Lung microvascular endothelial cell (primary cell): Measurements from ENCODE around the gene P3R3URF. TPM values are rescaled to one million over a fixed set of nuclear protein-coding genes. Genes with fewer than 3 reads are reported as not detected.

ENCODE experiments used
- DNase-seq, 2 donors: peaks; one replicate each; pipeline versions ENCODE4 v3.0.0 to v3.0.0-alpha.2; 2010; ENCODE audit warnings: low read depth in 2 of 2
- total RNA-seq: library from RNA; depleted of rRNA; stranded (reverse); fragments of >200 nt; gene quantifications from 2 replicates; pipeline ENCODE4 v1.2.1, GENCODE V29; 2014

P3R3URF gene
- total RNA-seq, 1 donor from 2014 or later: not detected

- no peak for DNase-seq
Measured at GRCh38 chr1:46174448-46175231, 1.6 kb downstream of the P3R3URF start, which contains the start of gene TSPAN1. Gene TSPAN1, plus strand, starts transcription at chr1:46175087. Its CDS starts 6,021 bp downstream, at chr1:46181108.

GRCh38 chr1:46173361-46173856 is 2.9 kb downstream of the P3R3URF start:
- DNase-seq: peak in 1 of 2 donors; percentile 16

DNA sequence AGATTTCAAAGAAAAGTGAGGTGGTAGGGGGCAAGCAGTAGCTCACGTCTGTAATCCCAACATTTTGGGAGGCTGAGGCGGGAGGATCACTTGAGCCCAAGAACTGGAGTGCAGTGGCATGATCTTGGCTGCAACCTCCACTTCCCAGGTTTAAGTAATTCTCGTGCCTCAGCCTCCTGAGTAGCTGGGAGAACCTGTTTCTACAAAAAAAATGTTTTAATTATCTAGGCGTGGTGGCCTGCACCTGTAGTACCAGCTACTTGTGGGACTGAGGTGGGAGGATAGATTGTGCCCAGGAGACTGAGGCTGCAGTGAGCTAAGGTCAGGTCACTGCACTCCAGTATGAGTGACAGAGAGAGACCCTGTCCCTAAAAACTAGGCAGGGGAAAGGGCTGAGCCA is 4.0 kb downstream of the P3R3URF start:
- DNase-seq: no peak

GRCh38 chr1:46171871-46172270 is 4.4 kb downstream of the P3R3URF start:
- DNase-seq: no peak

DNA sequence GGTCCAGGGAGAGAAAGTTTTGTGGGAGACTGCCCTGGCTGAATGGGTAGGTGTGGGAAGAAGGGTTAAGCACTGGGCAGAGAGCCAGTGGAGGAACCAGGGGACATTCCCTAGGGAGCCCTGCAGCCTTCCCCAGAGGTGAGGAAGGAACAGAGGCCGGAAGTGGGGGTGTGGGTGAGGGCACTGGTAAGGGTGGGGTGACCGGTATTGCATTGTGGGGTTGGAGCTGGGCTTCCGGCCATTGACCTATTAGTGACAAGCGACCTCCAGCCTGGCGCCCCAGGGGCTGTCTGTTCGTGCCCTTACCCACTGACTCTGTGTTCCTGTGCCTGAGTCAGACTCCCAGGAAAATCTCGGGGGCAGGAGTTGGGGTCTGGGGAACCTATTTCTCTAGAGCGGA is 4.9 kb downstream of the P3R3URF start:
- DNase-seq: peak in 1 of 2 donors; percentile 16

GRCh38 chr1:46169811-46170454 is 6.4 kb downstream of the P3R3URF start:
- DNase-seq: no peak

- no peak for DNase-seq
Measured at GRCh38 chr1:46168477-46168876, 7.8 kb downstream of the P3R3URF start.

GRCh38 chr1:46166521-46167462 is 9.5 kb downstream of the P3R3URF start:
- DNase-seq: peak; percentile 47 to 83

DNA sequence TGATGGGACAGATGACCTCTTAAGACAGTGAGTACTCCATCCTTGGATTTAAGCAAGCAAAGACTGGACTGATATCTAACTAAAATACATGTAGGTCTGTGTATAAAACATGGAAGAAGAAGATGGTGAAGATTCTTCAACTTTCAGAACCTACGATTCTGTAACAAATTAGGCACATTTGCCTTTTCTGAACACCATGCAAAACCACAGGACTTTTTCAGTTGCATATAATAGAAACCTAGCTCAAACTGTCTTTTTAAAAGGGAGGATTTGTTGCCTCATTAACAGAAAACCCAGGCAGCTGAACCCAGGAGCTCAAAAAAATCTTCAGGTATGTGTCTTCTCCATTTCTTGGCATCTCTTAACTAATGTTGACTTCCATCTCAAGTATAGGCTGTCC is 16.1 kb downstream of the P3R3URF start:
- DNase-seq: no peak

GRCh38 chr1:46159516-46159915 is 16.8 kb downstream of the P3R3URF start:
- no peak for DNase-seq

DNA sequence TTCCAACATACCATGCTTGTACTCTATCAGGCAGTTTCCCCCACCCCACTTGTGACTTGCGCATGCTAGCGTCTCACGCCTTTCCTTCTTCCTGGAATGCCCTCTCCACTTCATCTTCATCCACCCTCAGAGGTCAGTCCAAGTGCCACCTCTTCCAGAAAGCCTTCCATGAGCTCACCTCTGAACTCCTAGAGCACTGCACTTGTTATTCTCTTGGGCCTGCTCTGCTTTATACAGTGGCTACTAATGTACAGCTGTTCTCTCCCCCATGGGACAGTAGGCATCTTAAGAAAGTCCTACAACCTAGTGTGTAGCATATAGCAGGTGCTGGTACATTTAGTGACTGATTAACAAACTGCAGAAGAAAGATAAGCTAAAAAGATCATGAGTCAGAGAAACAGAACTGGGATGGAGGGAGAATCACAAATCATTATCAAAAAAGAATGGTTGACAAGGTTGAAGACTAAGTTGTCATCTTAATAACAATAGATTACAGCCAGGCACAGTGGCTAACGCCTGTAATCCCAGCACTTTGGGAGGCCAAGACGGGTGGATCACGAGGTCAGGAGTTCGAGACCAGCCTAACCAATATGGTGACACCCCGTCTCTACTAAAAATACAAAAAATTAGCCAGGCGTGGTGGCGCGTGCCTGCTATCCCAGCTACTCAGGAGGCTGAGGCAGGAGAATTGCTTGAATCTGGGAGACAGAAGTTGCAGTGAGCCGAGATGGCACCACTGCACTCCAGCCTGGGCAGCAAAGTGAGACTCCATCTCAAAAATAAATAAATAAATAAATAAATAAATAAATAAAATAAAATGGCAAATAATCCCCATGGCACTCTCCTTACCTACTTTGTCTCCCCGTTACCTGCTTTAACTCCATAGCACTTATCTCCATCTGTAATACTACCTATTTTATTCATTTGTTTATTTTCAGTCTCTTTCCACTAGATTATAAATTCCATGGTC is 17.7 kb downstream of the P3R3URF start:
- no peak for DNase-seq

DNA sequence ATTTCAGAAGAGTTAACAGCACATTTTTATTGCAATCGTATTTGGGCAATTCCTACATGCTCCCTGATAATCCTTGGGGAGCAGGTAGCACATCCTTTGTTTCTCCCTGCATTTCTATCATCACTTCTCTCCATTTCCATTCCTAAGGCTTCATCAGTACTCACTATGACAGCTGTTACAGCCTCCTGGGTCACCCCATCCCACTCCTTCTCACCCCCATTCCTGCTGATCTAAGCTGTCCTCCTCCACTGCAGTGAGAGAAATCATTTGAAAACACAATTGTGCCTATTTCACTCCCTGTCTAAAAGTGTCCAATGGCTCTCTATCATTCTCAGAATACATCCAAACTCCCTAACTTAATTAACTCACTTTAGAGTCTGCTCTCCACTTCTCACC is 18.4 kb downstream of the P3R3URF start:
- DNase-seq: no peak

DNA sequence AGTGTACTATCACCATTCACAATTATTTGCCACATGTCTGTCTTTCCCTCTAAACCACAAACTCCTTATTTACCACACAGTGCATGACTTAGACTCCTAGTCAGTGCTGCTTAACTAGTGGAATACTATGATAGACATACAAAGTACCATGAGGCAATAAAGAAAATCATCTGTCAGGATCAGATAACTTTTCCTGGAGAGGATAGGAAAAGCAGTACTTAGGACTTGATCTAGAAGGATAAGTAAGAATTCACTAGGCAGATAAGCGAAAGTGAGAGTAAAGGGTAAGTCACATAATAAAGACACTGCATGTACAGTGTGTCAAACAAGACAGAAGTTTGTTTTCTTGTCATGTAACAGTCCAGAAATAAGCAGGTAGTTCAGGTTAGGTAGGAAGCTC is 22.6 kb downstream of the P3R3URF start:
- DNase-seq: no peak

GRCh38 chr1:46153228-46153627 is 23.1 kb downstream of the P3R3URF start:
- no peak for DNase-seq

GRCh38 chr1:46152016-46152415 is 24.3 kb downstream of the P3R3URF start:
- no peak for DNase-seq

DNA sequence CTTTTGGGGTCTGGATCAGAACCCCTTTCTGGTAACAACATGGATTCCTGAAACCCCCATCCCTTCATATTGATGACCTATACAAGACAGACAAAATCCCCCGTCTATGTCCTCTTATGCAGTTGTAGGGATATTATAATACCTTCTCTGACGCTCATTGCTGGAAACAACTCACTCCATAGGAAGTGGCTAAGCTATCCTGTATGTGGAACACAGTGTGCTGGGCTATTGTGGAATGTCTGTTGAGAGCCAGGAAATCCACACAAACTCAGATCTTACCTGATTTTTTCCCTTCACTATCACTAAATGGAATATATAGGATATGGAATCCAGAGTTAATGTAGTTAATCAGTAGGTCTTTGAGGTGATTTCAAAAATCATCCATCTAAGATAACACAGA is 26.2 kb downstream of the P3R3URF start:
- peak; percentile 69 to 86 for DNase-seq

- no peak for DNase-seq
Measured at GRCh38 chr1:46148318-46148717, 28.0 kb downstream of the P3R3URF start.

DNA sequence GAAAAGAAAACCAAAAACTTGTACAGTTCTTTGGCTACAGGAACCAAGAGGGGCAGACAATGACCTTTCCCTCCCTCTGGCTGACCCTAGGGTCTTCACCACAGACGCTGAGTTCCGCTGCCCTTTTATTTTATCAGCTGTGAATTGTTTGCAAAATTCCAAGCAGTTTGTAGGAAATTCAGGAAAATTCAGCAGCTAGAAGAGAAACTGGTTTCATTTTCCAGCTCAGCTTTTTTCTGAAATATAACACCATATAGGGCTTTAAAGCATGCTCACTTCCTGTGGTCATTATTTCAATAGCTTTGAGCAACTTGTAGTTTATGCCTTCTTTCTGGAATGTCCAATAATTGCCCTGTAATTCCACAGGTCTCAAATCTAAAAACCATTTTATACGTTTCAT is 38.4 kb downstream of the P3R3URF start:
- DNase-seq: peak; percentile 68 to 80

DNA sequence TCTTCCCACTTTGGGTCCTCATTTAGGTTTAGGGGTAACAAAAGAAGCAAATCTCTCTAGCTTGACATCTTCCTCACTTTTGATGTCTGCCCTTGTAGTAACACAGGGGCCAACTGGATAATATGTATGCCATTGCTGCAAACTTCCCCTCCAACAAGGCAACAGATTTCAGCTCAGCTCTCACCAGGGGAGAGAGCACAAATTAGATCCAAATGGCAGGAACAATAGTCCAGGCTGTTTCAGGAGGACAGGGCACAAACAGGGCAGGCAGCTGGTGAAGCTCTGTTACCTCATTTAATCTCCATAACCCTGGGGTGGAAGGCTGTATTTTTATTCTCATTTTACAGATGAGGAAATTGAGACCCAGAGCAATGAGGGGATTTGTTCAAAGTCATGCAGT is 39.6 kb downstream of the P3R3URF start:
- no peak for DNase-seq

DNA sequence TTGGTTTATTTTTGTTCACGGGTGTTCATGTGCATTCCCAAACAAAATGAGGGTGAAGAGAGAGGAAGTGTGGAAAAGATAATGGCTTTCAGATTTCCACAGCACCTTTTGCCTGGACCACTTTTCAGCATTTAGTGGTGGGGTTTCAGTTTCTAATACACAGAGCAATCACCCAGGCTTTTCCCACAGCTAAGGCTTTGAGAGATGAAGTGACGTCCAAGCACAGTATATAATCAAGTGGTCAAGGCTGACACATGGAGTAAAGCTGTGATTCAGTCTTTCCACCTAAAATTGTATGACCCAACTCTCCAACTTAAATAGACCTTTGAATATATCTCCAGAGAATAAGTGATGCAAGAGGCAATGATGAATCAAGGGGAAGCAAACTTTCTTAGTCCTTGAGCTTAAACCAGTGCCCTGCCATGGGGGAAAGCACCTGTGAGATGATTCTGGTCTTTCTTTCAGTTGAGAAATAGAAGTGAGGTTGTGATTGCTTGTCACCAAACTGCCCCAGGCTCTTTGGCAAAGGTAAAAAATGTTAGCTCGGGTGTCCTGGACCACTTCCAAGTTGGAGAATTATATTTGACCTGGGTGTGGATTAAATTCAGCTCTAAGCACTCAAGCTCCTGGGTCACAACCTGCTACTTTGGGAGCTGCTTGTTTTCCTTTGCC is 41.5 kb downstream of the P3R3URF start:
- DNase-seq: peak; percentile 35 to 58
